Activated T-helper 1 cell treated with anti-CD3 and anti-CD28 coated beads, Interleukin-12 subunit alpha, Interleukin-12 subunit beta, Interleukin-2, Interleukin-4 antibody, amounts not matched to agents 30 ng/mL and 10 ng/mL and 1 ng/mL, durations not matched to agents 14 hours and 24 hours and 36 hours (primary cell): Measurements from ENCODE around the gene HEXB. TPM values are rescaled to one million over a fixed set of nuclear protein-coding genes. Genes with fewer than 3 reads are reported as not detected.

Experiments used
- DNase-seq: peaks from one replicate; pipeline ENCODE4 v3.0.0; 2021; ENCODE audit warnings: low spot score
- H3K27ac Mint-ChIP-seq: one replicate; pipeline ENCODE4 v1.8.0; 2021; ENCODE audit warnings: mild to moderate bottlenecking, mixed read lengths
- H3K27me3 Mint-ChIP-seq: one replicate; pipeline ENCODE4 v1.8.0; 2022; ENCODE audit warnings: mild to moderate bottlenecking, moderate library complexity, mixed read lengths; ENCODE audit not compliant: insufficient read depth
- H3K36me3 Mint-ChIP-seq: one replicate; pipeline ENCODE4 v1.8.0; 2021; ENCODE audit warnings: low read depth, mixed read lengths
- H3K4me1 Mint-ChIP-seq: one replicate; pipeline ENCODE4 v1.8.0; 2021; ENCODE audit warnings: low read depth, mixed read lengths
- H3K4me3 Mint-ChIP-seq: one replicate; pipeline ENCODE4 v1.8.0; 2021; ENCODE audit warnings: mild to moderate bottlenecking, moderate library complexity, mixed read lengths
- H3K9me3 Mint-ChIP-seq: one replicate; pipeline ENCODE4 v1.8.0; 2021; ENCODE audit warnings: mixed read lengths
- intact Hi-C: fragments of 100-400 bp; cut with micrococcal nuclease; formaldehyde crosslinking; loops from one replicate; pipeline ENCODE4 v1.15.1; 2024
- total RNA-seq: library from RNA; stranded (reverse); gene quantifications from 2 replicates; pipeline ENCODE4 v1.2.3, GENCODE V29; 2022

Gene HEXB
- total RNA-seq = 62.7 and 71.4 TPM in 2 replicates

- Mint-ChIP-seq H3K27ac (peak within 1 kb of the TSS; percentile 71), H3K27me3 (peaks cover 14% of the 10 kb centered on the region), H3K4me1 (peaks cover 23% of the 10 kb centered on the region), H3K36me3 (peaks cover 16% of the 10 kb centered on the region), H3K9me3 (no peaks in the 10 kb centered on the region), H3K4me3 (peak within 1 kb of the TSS; percentile 90)
- intact Hi-C loops = loop anchor here (1.0 to 10.0 kb wide), 10 partner anchors 44 to 1120 kb away; partner anchors contain the start of genes ANKRA2, ANKRD31, ENC1 and FAM169A
- peak; percentile 83 for DNase-seq
Measured at GRCh38 chr5:74684900-74685851, at the start of gene HEXB. Gene HEXB (plus strand): TSS chr5:74685233. CDS start chr5:74685261, 28 bp downstream.

- no peak overlapping the region for H3K27ac Mint-ChIP-seq
- intact Hi-C loops = no loop called here
- DNase-seq = no peak
- H3K36me3 Mint-ChIP-seq = peaks cover 2% of the 10 kb centered on the region
- peaks cover 14% of the 10 kb centered on the region for H3K27me3 Mint-ChIP-seq
- H3K4me1 Mint-ChIP-seq = peaks cover 50% of the 10 kb centered on the region
- H3K9me3 Mint-ChIP-seq = no peaks in the 10 kb centered on the region
- H3K4me3 Mint-ChIP-seq = no peak overlapping the region
Measured at GRCh38 chr5:74636149-74636548, 48.9 kb upstream of the HEXB start.

DNA sequence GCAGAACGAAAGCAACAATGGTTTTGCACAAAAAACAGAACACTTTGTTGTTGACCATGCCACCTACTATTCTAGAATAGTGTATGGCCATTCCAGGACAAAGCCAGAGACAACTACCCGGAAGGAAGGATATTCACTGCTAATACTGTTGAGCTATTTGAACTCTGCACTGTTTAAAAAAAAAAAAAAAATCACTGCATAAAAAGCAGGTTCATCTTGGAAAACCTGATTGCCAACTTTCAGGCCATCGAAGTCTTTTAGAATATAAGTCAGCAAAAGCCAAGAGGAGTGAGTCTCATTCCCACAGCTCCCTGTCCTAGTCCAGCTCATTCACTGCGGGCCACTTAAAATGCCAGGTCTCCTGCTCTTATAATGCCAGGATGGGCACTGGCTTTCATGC, 48.5 kb upstream of the HEXB start:
- Mint-ChIP-seq H3K36me3 (peaks cover 2% of the 10 kb centered on the region), H3K4me3 (no peak overlapping the region), H3K27ac (no peak overlapping the region), H3K9me3 (no peaks in the 10 kb centered on the region), H3K4me1 (peaks cover 50% of the 10 kb centered on the region), H3K27me3 (peaks cover 14% of the 10 kb centered on the region)
- DNase-seq = no peak
- intact Hi-C loops = no loop called here

- Mint-ChIP-seq H3K27ac (no peak overlapping the region), H3K36me3 (peaks cover 2% of the 10 kb centered on the region), H3K27me3 (peaks cover 27% of the 10 kb centered on the region), H3K4me3 (peak overlapping the region; percentile 86), H3K4me1 (peaks cover 49% of the 10 kb centered on the region), H3K9me3 (no peaks in the 10 kb centered on the region)
- no peak for DNase-seq
- intact Hi-C loops = no loop called here
Measured at GRCh38 chr5:74638544-74638969, 46.5 kb upstream of the HEXB start.

GRCh38 chr5:74638970-74639806, 45.8 kb upstream of the HEXB start:
- intact Hi-C loops = loop anchor here (1.0 kb wide), 2 partner anchors 8 to 17 kb away; no protein-coding TSS in a partner anchor
- Mint-ChIP-seq H3K27ac (peak overlapping the region; percentile 64), H3K27me3 (peaks cover 28% of the 10 kb centered on the region), H3K4me3 (peak overlapping the region; percentile 86), H3K36me3 (peaks cover 2% of the 10 kb centered on the region), H3K9me3 (no peaks in the 10 kb centered on the region), H3K4me1 (peaks cover 49% of the 10 kb centered on the region)
- no peak for DNase-seq

GRCh38 chr5:74639807-74640449, 45.1 kb upstream of the HEXB start:
- peak overlapping the region; percentile 64 for H3K27ac Mint-ChIP-seq
- peaks cover 49% of the 10 kb centered on the region for H3K4me1 Mint-ChIP-seq
- intact Hi-C loops = loop anchor here (1.0 to 10.0 kb wide), 8 partner anchors 9 to 585 kb away; partner anchors contain the start of genes GFM2, HEXB and NSA2
- DNase-seq = peak; percentile 20
- H3K9me3 Mint-ChIP-seq = no peaks in the 10 kb centered on the region
- peak overlapping the region; percentile 86 for H3K4me3 Mint-ChIP-seq
- H3K27me3 Mint-ChIP-seq = peaks cover 34% of the 10 kb centered on the region
- H3K36me3 Mint-ChIP-seq = peaks cover 2% of the 10 kb centered on the region

DNA sequence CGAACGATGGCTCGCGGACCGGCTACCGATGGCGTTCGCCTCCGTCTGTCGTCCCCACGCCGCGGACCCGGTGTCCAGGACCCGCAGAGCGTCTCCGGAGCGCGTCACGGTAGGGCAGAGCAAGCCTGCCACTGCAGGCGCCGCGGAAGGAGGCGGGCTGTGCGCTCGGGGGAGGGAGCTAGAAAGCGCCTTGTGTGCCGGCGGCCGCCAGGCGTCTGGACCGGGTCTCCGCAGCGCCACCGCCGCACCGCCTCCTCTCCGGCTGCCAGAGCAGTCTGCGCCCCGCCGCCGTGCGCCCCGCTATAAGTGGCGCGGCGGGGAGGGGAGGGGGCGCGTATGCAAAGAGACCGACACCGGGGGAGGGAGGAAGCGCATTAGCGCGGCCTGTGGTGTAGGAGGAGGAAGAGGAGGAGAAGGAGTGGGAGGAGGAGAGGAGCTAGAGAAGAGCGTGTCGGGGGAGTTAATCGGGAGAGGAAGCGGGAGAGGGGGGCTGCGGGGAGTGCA, 44.5 kb upstream of the HEXB start, which contains the start of gene ENC1:
TSS of gene ENC1 (minus strand) at position 279 of the 504 bp plus-strand sequence. CDS start 4,243 bp downstream, outside the sequence.
- peaks cover 2% of the 10 kb centered on the region for H3K36me3 Mint-ChIP-seq
- peak; percentile 72 for DNase-seq
- H3K27ac Mint-ChIP-seq = peak within 1 kb of the TSS; percentile 64
- intact Hi-C loops = loop anchor here (1.0 to 10.0 kb wide), 6 partner anchors 44 to 586 kb away; partner anchors contain the start of genes GFM2, HEXB and NSA2
- peaks cover 49% of the 10 kb centered on the region for H3K4me1 Mint-ChIP-seq
- H3K4me3 Mint-ChIP-seq = peak within 1 kb of the TSS; percentile 86
- H3K27me3 Mint-ChIP-seq = peaks cover 39% of the 10 kb centered on the region
- H3K9me3 Mint-ChIP-seq = no peaks in the 10 kb centered on the region

- H3K4me1 Mint-ChIP-seq = peaks cover 49% of the 10 kb centered on the region
- peaks cover 45% of the 10 kb centered on the region for H3K27me3 Mint-ChIP-seq
- H3K4me3 Mint-ChIP-seq = peak overlapping the region; percentile 86
- intact Hi-C loops = loop anchor here (1.0 to 10.0 kb wide), 7 partner anchors 44 to 586 kb away; partner anchors contain the start of genes GFM2, HEXB and NSA2
- H3K27ac Mint-ChIP-seq = peak overlapping the region; percentile 22
- H3K36me3 Mint-ChIP-seq = no peaks in the 10 kb centered on the region
- no peaks in the 10 kb centered on the region for H3K9me3 Mint-ChIP-seq
- peak; percentile 23 for DNase-seq
Measured at GRCh38 chr5:74640954-74641734, 43.9 kb upstream of the HEXB start.

GRCh38 chr5:74641735-74642542, 43.1 kb upstream of the HEXB start:
- H3K9me3 Mint-ChIP-seq = no peaks in the 10 kb centered on the region
- peaks cover 48% of the 10 kb centered on the region for H3K27me3 Mint-ChIP-seq
- H3K27ac Mint-ChIP-seq = peak overlapping the region; percentile 22
- H3K4me1 Mint-ChIP-seq = peaks cover 49% of the 10 kb centered on the region
- H3K4me3 Mint-ChIP-seq = peak overlapping the region; percentile 86
- no peaks in the 10 kb centered on the region for H3K36me3 Mint-ChIP-seq
- no peak for DNase-seq
- intact Hi-C loops = loop anchor here (1.0 to 10.0 kb wide), 6 partner anchors 43 to 587 kb away; partner anchors contain the start of genes GFM2, HEXB and NSA2

DNA sequence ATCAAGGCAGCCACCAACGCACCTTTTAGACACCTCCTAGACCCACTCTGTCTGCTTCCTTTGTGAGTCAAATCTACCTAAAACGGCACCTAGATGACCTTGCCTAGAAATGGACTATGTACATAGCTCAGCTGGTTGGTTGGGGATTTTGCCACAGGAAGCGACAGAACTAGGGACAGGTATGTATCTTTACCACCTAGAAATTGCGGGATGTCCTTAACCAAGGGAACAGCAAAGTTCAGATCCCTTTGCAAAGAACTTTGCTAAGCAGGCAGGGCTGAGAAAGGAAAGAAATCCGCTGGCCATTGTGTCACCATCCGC, 42.5 kb upstream of the HEXB start:
- no peak overlapping the region for H3K4me3 Mint-ChIP-seq
- no peaks in the 10 kb centered on the region for H3K36me3 Mint-ChIP-seq
- DNase-seq = no peak

More for the DNA sequence above, 42.5 kb upstream of the HEXB start:
- Mint-ChIP-seq H3K9me3 (no peaks in the 10 kb centered on the region), H3K27ac (no peak overlapping the region), H3K4me1 (peaks cover 49% of the 10 kb centered on the region), H3K27me3 (peaks cover 50% of the 10 kb centered on the region)
- intact Hi-C loops = loop anchor here (5.0 to 10.0 kb wide), 4 partner anchors 125 to 588 kb away; partner anchors contain the start of genes GFM2 and NSA2
